Measurements from ENCODE around the gene C8G.

Gene C8G

DNA sequence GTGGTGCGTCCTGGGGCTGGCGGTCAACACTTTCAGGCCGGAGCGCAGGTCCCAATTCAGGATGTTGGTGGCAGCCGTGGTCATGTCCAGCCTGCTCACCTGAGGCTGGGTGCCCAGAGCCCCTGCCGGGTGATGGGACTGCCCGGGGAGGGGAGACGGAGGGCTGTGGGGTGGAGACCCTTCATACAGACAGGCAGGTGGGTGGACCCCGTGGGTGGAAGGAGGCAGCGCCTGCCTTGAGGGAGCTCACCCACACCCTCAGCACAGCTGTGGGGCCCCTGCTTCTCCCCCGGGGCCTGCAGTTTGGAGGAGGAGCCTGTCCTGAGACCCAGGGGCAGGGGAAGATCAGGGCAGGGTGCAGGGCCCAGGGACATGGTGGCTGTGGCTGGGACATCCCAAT is 25.3 kb downstream of the C8G start:
- DNase-seq, result no peak

DNA sequence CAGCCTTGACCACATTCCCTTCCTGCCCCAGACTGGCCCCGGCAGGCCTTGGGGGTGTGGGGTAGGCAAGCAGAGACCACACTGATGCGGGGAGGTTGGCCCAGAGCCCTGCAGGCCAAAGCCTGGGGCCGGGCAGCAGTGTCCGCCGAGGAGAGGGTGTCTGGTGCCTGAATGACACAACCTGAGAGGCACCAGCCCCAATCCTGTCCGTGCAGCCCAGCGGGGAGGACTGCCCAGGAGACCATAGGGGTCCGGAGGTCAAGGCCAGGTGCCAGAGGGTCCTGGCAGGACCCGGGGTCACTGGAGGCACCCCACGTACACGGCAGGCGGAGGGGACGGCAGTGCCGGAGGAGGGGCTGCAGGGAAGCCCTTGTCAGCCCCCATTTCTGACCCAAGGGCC is 26.7 kb downstream of the C8G start:
- no peak for DNase-seq

DNA sequence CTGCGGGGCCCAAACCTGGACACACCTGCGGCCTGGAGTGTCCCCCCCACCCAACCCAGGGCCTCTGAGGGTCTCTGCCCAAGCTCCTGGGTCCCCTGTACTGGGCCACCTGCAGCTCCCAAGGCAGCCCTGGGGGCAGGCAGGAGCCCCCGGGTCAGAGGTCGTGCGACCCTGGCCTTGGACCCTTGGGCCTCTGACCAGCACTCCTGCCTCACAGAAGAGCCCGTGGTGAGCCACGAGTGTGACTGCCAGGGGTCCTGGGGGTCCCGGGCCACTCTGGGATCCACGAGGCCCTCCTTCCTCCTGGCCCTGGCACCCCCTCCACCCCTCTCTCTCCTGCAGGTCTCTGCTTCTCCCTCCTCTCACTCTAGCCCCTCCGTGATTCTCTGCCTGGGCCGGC is 27.3 kb downstream of the C8G start:
- DNase-seq, result no peak

DNA sequence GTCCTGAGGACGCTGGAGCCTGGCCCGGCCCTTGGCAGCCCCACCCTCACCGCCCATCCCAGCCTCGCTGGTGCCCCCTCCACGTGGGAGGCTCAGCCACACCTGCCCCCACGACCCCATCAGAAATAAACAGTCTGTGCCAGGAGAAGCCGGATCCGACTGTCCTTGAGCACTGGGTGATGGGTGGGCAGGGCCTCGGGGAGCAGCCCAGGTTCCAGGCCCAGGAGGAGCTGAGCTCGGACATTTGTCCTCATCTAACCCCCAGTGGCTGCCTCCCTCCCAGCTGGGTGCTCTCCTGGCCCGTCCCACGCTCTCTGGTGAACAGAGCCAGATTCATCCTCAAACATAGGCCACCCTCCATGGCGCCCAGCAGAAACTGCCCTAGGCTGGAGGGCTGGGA is 27.7 kb downstream of the C8G start:
- DNase-seq, result no peak

DNA sequence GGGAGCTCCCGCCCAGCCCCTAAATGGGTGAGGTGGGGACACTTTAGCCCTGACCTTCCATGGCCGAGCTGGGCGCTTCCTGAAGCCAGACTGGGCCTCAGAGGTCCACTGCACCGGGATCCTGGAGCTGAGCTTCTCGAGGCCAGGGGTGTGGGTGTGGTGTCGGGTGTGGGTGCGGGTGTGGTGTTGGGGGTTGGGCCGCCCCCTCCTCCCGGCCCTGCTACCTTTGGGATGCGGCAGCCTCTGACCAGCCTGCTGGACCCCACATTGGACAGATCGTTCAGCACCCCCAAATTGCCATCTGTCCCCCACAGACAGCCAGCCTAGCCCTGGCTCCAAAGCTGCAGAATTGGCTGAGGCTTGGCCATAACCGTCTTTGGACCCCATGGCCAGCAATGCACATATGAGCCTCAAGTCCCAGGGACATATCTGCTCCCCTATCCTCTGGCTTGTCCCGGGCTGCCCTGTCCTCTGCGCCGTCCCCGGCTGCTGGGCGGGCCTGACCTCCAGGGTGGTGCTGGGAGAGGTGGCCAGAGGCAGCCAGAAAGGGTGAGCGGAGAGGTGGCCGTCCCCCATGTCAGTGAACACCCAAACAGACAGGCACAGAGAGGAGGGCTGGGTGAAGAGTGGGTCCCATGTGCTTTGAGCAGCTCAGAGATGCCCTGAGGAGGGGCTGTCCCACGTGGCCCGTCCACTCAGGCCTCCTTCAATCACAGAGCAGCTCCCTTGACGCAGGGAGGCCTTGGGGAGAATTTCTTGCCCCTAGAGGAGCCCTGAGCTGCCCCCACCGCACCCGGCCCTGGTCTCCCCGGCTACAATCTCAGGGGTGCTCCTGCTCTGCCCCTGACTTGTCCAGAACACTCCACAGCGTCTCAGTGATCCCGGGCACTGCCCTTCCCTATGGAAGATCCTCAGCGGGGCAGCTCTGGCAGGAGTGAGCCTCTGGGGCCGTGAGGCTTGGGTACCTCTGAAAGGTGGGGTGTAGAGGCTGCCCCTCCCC is 28.9 kb downstream of the C8G start:
- DNase-seq, result no peak

DNA sequence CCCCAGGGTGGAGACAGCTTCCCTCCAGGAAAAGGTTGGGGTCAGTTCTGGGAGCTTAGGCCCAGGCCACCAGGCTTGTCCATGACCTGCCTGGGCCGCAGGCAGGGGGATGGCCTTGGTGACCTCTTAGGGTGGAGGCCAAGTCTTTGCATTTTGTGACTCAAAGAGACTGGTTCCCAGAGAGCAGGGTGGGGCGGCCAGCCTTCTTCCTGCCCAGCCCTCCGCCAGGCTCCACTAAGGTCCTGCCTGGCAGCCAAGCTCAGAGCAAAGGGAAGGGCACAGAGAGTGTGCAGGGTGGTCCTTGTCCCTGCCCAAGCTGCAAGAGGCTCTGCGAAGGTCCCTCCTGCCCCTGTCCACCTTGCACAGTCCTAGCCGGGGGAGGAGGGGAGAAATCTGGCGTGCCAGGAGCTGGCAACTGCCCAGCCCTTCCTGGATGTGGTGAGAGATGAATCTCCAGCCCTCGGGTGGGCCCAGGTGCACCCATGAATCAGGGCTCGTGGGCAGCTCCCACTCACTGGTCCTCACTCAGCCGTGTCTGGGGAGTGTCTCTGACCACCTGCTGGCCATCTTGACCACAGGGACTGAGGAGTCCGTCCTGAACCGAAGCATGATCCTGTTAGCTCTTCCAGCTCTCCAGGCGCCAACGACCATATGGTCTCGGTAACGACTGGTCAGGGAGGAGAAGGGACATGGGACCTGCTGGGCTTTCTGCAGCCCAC is 29.9 kb downstream of the C8G start:
- no peak for DNase-seq

DNA sequence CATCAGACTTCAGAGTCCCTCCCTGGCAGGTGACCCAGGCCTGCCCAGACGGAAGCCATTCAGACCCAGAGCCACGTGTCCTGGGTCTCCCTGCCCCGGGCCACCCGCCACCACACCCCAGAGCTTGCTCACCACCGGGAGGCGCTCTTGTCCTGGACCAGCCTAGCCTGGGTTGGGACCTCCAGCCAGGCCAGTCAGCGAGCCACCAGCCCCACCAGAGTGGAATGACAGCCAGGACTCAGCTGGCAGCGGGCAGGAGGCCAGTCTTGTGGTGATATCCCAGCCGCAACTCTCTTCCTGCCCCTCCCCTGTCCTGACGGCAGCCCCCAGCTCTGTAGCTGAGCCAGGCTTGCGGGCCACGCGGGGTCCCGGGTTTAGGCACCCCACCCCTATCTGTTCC is 30.6 kb downstream of the C8G start:
- DNase-seq, result no peak

DNA sequence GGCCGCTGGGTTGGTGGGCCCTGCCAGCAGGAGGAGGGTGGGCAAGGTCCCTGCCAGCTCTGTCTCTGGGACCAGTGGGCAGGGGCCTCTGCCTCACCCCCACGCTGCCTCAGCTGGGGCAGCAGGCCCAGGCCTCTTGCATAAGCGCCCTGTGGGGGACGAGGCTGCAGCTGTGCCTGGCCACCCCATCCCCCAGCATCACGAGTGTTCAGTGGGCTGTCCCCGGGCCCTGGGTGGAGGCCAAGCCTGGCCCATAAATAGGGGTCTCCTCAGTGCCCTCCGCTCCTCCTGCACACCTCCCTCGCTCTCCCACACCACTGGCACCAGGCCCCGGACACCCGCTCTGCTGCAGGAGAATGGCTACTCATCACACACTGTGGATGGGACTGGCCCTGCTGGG is 32.2 kb downstream of the C8G start, which contains the start of gene PTGDS:
TSS of gene PTGDS (plus strand) at position 282 of the 400 bp plus-strand sequence. CDS start at position 357, 75 bp downstream.
- no peak for DNase-seq

DNA sequence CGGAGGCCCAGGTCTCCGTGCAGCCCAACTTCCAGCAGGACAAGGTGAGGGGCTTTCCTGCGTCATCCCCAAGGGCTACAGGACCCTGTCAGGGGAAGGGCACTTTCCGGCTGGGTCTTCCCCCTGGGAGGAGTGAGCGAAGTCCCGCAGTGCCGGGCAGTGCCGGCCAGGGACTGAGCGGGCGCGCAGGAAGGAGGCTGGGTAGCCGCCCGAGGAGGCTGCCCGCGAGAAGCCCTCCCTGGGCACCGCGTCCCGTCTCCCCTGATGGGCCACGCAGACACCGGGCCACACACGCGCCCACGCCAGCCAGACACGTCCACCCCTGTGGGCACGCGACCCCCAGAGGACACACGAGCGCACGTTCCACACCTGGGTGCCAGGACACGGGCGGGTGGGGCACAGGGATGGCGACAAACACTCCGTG is 32.6 kb downstream of the C8G start:
- no peak for DNase-seq

DNA sequence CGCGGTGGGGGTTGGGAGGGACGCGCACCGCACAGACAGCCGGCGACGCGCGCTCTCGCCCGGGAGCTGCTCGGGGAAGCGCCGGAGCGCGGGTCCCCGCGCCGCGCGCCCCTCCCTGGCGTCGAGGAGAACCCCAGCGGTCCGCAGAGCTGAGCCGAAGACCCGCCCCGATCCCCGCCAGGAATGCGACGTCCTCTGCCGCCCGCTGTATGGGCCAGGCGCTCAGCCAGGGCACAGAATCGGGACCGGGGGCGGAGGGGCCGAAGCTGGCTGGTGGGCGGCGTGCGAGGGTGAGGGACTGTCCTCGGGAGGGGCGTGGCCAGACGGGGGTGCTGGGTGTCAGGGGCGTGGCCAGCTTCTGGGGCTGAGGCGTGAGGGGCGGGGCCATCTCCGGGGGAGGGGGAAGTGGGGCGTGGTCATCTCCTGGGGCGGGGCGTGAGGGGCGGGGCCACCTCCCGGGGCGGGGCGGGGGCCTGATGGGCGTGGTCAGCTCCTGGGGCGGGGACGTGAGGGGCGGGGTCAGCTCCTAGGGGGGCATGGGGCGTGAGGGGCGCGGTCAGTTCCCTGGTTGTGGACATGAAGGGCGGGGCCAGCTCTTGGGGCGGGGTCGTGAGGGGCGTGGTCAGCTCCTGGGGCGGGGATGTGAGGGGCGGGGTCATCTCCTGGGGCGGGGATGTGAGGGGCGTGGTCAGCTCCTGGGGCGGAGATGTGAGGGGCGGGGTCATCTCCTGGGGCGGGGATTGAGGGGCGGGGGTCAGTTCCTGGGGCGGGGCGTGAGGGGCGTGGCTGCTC is 33.2 kb downstream of the C8G start:
- DNase-seq, result peak; percentile 80

DNA sequence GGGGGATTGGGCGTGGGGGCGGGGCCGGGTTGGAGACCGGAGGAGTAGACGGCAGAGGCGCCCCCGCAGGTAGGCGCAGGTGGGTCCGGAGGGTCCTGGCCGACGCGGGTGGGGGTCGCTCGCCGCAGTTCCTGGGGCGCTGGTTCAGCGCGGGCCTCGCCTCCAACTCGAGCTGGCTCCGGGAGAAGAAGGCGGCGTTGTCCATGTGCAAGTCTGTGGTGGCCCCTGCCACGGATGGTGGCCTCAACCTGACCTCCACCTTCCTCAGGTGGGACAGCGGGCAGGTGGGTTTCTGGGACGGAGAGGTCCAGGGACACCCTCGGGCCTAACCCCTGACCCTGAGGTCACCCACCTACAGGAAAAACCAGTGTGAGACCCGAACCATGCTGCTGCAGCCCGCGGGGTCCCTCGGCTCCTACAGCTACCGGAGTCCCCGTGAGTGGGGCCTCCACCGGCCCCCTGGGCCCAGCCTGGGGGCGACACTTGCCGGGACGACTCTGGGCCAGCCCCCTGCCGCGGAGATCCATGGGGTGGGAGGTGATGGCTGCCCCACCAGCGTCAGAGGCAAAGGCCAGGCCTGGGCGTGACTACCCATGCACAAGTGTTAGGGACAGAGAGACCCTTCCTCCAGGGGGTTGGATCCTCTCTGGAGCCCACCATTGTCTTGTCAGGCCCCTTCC is 34.0 kb downstream of the C8G start:
- no peak for DNase-seq

DNA sequence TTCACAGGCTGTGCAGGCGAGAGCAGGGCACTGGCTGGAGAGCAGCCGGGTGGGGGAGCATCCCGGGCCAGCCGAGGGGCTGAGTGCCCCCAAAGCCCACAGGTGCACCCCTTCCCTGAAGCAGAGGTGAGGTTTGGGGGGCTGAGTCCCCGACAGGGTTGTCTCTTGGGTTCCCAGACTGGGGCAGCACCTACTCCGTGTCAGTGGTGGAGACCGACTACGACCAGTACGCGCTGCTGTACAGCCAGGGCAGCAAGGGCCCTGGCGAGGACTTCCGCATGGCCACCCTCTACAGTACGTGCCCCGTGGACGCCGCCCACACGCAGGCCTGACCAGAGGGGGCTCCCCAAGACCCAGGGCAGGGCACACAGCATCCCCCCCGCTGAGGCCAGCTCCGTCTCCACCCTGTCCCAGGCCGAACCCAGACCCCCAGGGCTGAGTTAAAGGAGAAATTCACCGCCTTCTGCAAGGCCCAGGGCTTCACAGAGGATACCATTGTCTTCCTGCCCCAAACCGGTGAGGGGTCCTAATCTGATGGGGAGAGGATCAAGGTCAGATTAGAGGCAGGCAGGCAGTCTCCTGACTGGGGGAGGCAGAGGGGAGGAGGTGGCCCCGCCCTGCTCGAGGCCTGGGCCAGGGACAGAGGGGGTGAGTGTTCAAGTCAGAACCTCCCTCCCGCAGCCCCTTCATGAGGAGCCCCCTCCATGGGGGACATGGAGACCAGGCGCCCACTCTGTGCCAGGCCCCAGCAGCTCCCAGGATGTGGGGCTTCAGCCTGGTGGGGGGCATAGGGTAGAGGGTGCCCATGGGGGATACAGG is 34.9 kb downstream of the C8G start:
- DNase-seq, result no peak

DNA sequence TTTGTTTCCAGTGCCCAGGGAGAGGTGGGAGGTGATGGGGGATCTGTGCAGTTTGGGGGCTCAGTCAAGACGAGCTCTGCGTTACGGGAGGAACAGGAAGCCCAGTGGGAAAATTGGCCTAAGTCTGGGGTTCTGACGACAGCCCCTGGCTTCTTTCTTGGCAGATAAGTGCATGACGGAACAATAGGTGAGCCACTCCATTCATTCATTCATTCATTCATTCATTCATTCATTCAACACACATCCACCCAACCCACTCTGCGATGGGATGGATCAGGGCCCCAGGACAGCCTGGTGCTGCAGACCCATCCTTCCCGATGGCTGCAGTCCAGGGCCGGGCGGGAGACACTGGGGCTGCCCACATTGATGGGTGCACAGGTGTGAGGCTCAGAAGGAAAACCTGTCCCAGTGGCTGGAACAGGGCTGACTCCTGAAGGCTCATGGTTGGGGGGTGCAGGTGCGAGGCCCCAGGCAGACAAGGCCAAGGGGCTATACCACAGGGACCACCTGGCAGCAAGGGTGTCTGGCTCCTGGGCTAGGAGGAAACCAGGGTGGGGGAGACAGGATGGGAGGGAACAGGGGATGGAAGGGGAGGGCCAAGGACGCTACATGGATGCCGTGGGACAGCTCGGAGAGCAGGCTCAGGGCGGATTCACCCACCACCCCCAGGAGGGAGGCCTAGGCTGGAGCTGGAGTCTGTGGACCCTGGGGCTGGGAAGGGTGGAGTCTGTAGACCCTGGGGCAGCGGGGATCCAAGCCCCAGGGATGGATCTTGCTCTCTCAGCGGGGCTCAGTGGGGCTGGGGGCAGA is 35.8 kb downstream of the C8G start:
- no peak for DNase-seq

DNA sequence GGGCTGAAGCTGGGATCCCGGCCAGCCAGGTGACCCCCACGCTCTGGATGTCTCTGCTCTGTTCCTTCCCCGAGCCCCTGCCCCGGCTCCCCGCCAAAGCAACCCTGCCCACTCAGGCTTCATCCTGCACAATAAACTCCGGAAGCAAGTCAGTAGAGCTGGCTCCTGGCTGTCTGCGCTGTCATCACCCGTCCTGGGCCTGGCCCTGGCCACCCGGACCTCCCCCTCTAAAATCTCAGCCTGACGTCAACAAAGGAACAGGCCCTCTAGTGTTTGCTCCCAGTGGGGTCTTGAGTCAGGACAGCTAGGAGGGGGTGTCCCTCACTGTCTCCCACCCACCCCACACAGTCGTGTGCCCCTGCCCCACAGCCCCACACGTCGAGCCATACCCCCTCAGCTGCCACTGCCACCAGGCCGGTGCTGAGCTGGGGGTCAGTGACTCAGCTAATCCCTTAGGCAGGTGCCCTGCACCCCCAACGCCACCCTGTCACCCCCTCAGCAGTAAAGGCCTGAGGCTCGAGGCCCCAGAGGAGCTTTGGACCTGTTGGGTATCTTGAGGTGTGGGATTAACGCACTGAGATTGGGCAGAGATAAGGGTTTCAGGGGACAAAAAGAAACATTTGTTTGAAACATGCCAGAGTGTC is 36.7 kb downstream of the C8G start:
- no peak for DNase-seq

DNA sequence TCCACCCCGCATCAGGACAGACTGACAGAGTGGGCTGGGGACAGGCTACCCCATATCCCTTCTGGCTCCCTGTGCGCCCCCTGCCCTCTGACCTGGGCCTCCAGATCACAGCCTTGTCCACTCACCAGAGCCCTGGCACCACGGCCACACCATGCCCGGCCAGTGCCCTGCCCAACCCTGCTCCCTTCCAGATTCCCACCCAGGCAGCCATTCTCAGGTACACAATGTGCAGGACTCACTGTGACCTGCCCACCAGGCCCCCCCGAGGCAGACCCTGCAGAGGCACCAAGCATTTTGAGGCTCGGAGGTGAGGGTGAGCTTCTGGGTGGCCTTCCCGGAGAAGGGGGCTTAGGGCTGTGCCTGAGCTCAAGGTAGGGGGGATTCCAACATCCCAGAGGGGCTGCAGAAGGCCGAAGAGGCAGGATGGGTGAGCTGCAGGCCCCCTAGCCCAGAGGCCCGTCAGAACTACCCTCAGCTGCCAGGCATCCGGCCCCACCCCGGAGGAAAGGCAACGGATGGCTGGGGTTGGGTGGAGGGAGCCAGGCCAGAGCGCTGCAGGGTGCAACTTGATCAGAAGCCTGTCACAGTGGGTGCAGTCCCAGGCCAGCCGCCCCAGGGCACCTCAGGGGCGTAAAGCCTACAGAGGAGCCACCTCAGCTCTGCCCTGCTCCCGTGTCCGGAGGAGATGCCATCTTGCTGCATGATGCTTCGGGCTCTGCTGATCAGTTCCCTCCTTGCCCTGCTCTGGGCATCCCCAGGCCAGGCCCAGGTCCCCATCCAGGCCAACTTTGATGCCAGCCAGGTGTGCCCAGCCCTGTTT is 37.4 kb downstream of the C8G start, which contains the start of gene LCNL1:
TSS of gene LCNL1 (plus strand) at position 762 of the 820 bp plus-strand sequence. CDS start 594 bp downstream, outside the sequence.
- no peak for DNase-seq

DNA sequence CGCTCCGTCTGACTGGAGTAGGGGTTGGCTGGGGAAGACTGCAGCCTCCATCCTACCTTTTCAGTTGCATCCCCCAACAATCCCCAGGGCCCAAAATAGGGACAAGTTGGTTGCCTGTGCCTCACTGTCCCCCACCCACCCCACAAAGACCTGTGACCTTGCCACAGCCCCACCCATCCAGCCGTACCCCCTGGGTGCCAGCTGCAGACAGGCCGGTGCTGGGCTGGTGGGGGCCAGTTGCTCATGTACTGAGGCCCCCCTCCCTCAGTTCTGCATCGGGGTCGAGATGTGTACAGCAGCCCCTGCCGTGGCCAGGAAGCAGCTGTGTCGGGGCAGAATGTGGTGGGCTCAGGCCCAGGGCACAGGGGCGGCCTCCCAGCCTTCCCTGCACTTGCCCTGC is 38.1 kb downstream of the C8G start:
- DNase-seq, result no peak

DNA sequence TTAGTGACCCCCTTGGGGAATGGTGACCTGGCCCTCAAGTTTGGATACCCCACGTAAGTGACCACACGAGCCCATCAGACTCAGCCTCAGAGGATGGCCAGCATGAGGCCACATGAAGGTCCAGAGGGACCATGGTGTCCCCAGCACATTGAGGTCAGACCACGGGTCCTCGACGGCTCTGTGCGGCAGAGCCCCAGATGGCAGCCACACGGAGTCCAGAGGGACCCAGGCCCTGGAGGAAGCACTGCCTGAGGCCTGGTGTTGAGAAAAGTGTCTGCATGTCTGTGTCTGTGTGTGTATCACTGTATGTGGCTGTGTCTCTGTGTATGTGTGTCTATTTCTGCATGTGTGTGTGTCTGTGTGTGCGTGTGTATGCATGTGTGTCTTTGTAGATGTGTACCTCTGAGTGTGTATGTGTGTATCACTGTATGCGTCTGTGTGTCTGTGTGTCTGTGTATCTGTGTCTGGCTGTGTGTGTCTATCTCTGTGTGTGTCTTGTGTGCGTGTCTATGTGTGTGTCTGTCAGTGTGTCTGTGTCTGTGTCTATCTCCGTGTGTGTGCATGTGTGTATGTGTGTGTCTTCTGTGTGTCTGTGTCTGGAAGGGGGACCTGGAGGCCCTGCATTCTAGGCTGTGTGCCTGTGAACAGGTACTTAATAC is 38.7 kb downstream of the C8G start:
- no peak for DNase-seq

DNA sequence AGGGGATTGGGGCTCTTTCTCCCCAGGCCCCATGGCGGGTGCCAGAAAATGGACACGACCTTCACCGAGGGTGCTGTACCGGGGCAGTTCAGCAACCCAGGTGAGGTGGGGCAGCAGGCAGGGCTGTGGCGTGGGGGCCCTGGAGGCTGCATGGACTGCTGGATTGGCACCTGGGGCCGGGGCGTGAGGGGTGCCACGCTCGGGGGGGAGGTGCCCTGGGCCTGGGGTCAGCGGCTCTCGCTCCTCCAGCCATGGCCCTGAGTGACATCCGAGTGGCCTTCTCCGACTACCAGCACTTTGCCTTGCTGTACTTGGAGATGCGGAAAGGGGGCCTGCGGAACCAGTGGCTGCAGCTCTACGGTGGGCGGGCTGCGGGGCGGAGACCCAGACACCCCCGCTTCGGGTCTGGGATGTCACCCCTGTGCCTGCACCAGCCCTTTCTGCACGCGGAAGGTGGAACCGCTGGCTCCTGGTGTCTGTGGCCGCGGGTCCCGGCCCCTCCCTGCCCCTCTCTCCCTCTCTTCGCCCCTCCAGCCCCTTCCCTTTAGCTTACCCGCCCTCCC is 39.5 kb downstream of the C8G start:
- DNase-seq, result no peak

Measured in effector CD8-positive, alpha-beta T cell (primary cell).